Breast epithelium (tissue), 3 donors: ENCODE data around the gene NKIRAS1.

ENCODE experiments used
- CTCF ChIP-seq, 3 donors: fragments of 450-650 bp; IDR thresholded peaks; one replicate each; pipeline ENCODE4 v1.5.1; 2016 to 2017; ENCODE audit warnings: antibody characterized with exemption in 3 of 3, mild to moderate bottlenecking in 3 of 3, moderate library complexity in 3 of 3
- POLR2A ChIP-seq: fragments of 450-650 bp; IDR thresholded peaks from one replicate; pipeline ENCODE4 v1.6.1; 2016; ENCODE audit warnings: antibody characterized with exemption, mild to moderate bottlenecking, moderate library complexity

- no peak for TF ChIP-seq CTCF (IDR thresholded peaks at IDR 0.05)
- TF ChIP-seq POLR2A = no peak
Measured at GRCh38 chr3:23894254-23895061, 22.3 kb downstream of the NKIRAS1 start.
